NCI-H748 treated with DMSO at 0.1 percent for 48 hours (cell line): ENCODE measurements around the gene ZNF239.
"Not testable (repeated sequence)": the region's sequence is repeated elsewhere in the genome, so short reads cannot be mapped to it uniquely, and the experiment has no call there.

Source experiments
- DNase-seq: peaks from one replicate; lab custom pipeline; 2025; lab: John Stamatoyannopoulos, UW

Gene ZNF239

GRCh38 chr10:43574001-43574892, at the start of gene ZNF239:
Gene ZNF239, minus strand, starts transcription at chr10:43574616. Its CDS starts 16,537 bp downstream, at chr10:43558079.
- peak; percentile 0 for DNase-seq

DNA sequence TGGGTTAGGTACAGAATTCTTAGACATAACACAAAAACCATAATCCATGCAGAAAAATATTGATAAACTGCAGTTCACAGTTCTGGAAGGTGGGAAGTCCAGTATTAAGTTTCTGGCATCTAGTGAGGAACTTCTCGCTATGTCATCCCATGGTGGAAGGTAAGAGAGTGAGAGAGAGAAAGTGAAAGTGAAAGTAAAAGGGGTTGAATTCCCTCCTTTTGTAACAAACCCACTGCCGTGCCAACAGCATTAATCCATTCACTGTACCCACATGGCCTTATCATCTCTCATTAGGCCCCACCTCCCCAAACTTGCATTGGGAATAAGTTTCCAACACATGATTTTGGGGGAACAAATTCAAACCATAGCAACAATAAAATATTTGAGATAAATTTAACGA, 48.9 kb upstream of the ZNF239 start:
- no peak for DNase-seq

GRCh38 chr10:43622038-43622437, 47.6 kb upstream of the ZNF239 start:
- no peak for DNase-seq

GRCh38 chr10:43619368-43619767, 45.0 kb upstream of the ZNF239 start:
- no peak for DNase-seq

- no peak for DNase-seq
Observed at GRCh38 chr10:43616697-43617370, 42.4 kb upstream of the ZNF239 start.

- no peak for DNase-seq
Observed at GRCh38 chr10:43610636-43611035, 36.2 kb upstream of the ZNF239 start.

GRCh38 chr10:43607199-43607573, 32.8 kb upstream of the ZNF239 start:
- no peak for DNase-seq

- DNase-seq: peak; percentile 29
Observed at GRCh38 chr10:43606323-43607198, 32.1 kb upstream of the ZNF239 start, which contains the start of gene ZNF485. Gene ZNF485, plus strand, starts transcription at chr10:43606438. Its CDS starts 613 bp downstream, at chr10:43607051.

GRCh38 chr10:43605850-43606322, 31.5 kb upstream of the ZNF239 start:
- DNase-seq: no peak

GRCh38 chr10:43601576-43601975, 27.2 kb upstream of the ZNF239 start:
- DNase-seq: not testable (repeated sequence)

DNA sequence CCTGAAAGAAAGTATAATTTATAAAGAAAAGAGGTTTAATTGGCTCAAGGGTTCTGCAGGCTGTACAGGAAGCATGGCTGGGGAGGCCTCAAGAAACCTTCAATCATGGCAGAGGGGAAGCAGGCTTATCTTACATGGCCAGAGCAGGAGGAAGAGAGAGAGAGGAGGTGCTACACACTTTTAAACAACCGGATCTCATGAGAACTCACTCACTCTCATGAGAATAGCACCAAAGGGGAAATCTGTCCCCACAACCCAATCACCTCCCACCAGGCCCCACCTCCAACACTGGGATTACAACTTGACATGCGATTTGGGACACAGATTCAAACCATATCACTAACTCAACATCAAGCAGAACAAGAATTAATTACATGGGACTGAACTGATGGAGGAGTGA, 24.9 kb upstream of the ZNF239 start:
- no peak for DNase-seq

GRCh38 chr10:43598446-43598845, 24.0 kb upstream of the ZNF239 start:
- no peak for DNase-seq

DNA sequence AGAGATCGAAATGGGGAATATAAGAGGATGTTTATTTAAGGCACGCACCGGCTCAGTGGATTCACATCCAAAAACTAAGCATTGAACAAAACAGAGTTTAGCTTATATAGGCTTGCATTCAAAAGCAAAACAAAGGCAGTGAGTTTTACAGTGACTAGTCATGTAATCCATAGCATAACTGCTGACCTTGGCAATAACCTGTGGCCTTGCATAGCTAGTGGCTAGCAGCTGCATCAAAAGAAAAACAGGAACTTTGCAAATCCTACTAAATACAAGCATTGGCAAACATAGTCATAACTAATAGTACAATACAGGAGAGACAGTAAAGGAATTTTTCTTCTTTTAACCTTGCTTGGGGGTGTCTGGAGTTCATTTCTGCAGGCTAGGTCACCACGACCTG, 22.1 kb upstream of the ZNF239 start:
- no peak for DNase-seq

DNA sequence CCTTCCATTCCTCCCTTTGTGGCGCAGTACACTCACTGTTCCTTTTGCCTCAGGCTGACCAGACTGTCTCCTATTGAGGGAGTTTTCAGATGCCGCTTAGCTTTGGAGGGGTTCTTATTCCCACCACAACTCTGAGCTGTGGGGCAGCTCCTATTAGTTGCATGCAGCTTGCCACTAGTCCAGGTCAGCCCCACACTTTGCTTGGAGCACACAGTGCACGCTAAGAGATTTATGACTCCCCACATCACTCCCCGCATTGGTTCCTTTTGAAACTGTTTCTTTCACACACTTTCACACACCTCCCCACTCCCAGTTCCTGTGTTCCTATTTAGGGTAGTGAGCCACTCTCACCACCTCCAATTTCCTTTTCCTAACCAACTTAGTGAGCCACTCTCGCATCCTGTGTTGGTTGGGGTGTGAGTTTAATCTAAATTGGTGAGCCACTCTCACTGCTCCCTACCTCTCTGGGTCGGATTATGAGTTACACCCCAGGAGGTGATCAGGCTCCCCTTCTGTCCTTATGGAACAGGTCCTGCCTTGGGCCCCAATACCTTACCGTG, 21.4 kb upstream of the ZNF239 start:
- DNase-seq: no peak

DNA sequence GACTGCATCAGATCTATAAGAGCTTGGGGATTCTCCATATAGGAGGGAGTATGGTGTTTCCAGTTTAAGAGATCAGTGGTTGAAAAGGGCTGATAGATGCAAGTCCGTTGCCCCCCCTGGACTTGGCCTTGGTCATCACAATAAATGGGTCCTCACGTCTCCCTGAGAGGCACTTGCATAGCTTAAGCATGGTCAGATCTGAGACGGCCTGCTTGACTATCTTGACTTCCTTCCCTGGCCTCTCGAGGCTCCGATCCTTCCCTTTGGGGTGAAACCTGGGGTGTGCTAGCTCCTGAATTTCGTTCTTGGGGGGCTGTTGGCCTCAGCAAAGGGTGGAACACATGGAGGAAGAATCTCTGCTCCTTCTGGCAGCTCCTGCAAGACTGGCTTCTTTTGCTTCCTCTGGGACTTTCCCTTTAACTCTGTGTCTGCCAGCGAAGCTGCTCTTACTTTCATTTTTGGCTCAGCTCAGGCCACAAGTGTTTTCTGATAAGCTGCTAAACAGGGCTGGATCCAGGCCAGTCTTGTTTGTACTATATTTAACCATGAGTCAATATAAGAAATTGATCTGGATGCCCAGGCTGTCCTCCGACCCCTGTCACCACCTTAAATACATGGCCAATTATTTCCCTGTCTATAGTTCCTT, 20.7 kb upstream of the ZNF239 start:
- no peak for DNase-seq

GRCh38 chr10:43591303-43591904, 17.0 kb upstream of the ZNF239 start:
- no peak for DNase-seq

GRCh38 chr10:43586730-43587115, 12.3 kb upstream of the ZNF239 start:
- DNase-seq: not testable (repeated sequence)

GRCh38 chr10:43585981-43586729, 11.7 kb upstream of the ZNF239 start:
- DNase-seq: no peak

- no peak for DNase-seq
Observed at GRCh38 chr10:43585046-43585445, 10.6 kb upstream of the ZNF239 start.

DNA sequence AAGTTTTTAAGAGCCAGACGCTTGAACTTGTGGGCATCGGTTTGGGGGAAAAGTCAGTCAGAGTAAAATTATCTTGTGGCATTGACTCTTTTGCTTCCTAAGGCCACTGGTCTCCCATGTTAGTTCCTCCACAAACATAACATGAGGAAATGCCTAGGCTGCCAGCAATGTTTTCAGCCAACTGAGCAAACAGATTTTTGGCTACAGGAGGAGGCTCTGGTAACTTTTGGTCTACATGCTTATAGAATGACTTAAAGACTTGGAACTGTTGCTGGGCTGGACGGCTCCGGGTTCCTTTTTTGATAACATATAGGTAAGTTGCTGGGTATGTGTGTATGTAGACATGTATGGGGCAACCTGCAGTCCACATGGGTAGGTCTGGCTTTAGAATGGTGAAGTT, 9.6 kb upstream of the ZNF239 start:
- DNase-seq: no peak
